ENCODE measurements around the gene BCLAF1. TPM values are rescaled to one million over a fixed set of nuclear protein-coding genes. Genes with fewer than 3 reads are reported as not detected.

BCLAF1 gene
- total and polyA plus RNA-seq, 2 experiments from 2014 or later = 133 to 151 TPM

DNA sequence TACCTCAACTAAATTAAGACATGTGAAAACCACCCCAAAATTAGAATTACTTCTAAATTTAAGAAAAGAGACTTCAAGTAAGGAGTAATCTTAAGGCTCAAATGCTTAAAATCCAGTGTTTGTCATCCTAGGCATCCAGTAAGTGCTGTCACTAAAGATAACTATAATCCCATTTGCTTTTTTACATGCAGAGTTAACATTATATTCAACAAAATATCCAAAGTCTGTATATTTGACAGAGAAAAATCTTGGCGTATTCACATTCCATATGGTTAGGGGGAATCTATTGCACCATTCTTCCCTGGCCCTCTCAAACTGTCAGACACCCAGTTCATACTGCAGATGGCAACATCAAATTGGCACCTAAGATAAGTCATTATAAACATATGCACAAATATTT, 56.9 kb downstream of the BCLAF1 start:
- TF ChIP-seq EZH2phosphoT487 (IDR thresholded peaks at IDR 0.05; ENCODE audit: unreplicated experiment) (no peak), STAT1 (IDR thresholded peaks at IDR 0.05; ENCODE audit: unreplicated experiment) (no peak), POLR2AphosphoS5 (IDR thresholded peaks at IDR 0.05; ENCODE audit: low read depth) (no peak), ZNF331 (CRISPR knock-in tag; IDR thresholded peaks at IDR 0.05; ENCODE audit: low read depth) (no peak), NANOG (IDR thresholded peaks at IDR 0.05; ENCODE audit: borderline replicate concordance) (no peak), CREB1 (CRISPR knock-in tag; IDR thresholded peaks at IDR 0.05; ENCODE audit: low read depth) (no peak), JUNB (IDR thresholded peaks at IDR 0.05; ENCODE audit: unreplicated experiment) (no peak), ZNF114 (CRISPR knock-in tag; IDR thresholded peaks at IDR 0.05) (no peak), EZH2 (IDR thresholded peaks at IDR 0.05; ENCODE audit: low read depth, unreplicated experiment) (no peak)
- TF ChIP-seq, protein P1, sequence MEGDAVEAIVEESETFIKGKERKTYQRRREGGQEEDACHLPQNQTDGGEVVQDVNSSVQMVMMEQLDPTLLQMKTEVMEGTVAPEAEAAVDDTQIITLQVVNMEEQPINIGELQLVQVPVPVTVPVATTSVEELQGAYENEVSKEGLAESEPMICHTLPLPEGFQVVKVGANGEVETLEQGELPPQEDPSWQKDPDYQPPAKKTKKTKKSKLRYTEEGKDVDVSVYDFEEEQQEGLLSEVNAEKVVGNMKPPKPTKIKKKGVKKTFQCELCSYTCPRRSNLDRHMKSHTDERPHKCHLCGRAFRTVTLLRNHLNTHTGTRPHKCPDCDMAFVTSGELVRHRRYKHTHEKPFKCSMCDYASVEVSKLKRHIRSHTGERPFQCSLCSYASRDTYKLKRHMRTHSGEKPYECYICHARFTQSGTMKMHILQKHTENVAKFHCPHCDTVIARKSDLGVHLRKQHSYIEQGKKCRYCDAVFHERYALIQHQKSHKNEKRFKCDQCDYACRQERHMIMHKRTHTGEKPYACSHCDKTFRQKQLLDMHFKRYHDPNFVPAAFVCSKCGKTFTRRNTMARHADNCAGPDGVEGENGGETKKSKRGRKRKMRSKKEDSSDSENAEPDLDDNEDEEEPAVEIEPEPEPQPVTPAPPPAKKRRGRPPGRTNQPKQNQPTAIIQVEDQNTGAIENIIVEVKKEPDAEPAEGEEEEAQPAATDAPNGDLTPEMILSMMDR (conservative IDR thresholded peaks at IDR 0.05; ENCODE audit: low read depth in 2 of 2) = no peak
- TF ChIP-seq, protein P2, sequence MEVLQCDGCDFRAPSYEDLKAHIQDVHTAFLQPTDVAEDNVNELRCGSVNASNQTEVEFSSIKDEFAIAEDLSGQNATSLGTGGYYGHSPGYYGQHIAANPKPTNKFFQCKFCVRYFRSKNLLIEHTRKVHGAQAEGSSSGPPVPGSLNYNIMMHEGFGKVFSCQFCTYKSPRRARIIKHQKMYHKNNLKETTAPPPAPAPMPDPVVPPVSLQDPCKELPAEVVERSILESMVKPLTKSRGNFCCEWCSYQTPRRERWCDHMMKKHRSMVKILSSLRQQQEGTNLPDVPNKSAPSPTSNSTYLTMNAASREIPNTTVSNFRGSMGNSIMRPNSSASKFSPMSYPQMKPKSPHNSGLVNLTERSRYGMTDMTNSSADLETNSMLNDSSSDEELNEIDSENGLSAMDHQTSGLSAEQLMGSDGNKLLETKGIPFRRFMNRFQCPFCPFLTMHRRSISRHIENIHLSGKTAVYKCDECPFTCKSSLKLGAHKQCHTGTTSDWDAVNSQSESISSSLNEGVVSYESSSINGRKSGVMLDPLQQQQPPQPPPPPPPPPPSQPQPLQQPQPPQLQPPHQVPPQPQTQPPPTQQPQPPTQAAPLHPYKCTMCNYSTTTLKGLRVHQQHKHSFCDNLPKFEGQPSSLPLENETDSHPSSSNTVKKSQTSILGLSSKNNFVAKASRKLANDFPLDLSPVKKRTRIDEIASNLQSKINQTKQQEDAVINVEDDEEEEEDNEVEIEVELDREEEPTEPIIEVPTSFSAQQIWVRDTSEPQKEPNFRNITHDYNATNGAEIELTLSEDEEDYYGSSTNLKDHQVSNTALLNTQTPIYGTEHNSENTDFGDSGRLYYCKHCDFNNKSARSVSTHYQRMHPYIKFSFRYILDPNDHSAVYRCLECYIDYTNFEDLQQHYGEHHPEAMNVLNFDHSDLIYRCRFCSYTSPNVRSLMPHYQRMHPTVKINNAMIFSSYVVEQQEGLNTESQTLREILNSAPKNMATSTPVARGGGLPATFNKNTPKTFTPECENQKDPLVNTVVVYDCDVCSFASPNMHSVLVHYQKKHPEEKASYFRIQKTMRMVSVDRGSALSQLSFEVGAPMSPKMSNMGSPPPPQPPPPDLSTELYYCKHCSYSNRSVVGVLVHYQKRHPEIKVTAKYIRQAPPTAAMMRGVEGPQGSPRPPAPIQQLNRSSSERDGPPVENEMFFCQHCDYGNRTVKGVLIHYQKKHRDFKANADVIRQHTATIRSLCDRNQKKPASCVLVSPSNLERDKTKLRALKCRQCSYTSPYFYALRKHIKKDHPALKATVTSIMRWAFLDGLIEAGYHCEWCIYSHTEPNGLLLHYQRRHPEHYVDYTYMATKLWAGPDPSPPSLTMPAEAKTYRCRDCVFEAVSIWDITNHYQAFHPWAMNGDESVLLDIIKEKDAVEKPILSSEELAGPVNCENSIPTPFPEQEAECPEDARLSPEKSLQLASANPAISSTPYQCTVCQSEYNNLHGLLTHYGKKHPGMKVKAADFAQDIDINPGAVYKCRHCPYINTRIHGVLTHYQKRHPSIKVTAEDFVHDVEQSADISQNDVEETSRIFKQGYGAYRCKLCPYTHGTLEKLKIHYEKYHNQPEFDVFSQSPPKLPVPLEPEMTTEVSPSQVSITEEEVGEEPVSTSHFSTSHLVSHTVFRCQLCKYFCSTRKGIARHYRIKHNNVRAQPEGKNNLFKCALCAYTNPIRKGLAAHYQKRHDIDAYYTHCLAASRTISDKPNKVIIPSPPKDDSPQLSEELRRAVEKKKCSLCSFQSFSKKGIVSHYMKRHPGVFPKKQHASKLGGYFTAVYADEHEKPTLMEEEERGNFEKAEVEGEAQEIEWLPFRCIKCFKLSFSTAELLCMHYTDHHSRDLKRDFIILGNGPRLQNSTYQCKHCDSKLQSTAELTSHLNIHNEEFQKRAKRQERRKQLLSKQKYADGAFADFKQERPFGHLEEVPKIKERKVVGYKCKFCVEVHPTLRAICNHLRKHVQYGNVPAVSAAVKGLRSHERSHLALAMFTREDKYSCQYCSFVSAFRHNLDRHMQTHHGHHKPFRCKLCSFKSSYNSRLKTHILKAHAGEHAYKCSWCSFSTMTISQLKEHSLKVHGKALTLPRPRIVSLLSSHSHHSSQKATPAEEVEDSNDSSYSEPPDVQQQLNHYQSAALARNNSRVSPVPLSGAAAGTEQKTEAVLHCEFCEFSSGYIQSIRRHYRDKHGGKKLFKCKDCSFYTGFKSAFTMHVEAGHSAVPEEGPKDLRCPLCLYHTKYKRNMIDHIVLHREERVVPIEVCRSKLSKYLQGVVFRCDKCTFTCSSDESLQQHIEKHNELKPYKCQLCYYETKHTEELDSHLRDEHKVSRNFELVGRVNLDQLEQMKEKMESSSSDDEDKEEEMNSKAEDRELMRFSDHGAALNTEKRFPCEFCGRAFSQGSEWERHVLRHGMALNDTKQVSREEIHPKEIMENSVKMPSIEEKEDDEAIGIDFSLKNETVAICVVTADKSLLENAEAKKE (CRISPR knock-in tag; IDR thresholded peaks at IDR 0.05) = no peak
- TF ChIP-seq, protein P3, sequence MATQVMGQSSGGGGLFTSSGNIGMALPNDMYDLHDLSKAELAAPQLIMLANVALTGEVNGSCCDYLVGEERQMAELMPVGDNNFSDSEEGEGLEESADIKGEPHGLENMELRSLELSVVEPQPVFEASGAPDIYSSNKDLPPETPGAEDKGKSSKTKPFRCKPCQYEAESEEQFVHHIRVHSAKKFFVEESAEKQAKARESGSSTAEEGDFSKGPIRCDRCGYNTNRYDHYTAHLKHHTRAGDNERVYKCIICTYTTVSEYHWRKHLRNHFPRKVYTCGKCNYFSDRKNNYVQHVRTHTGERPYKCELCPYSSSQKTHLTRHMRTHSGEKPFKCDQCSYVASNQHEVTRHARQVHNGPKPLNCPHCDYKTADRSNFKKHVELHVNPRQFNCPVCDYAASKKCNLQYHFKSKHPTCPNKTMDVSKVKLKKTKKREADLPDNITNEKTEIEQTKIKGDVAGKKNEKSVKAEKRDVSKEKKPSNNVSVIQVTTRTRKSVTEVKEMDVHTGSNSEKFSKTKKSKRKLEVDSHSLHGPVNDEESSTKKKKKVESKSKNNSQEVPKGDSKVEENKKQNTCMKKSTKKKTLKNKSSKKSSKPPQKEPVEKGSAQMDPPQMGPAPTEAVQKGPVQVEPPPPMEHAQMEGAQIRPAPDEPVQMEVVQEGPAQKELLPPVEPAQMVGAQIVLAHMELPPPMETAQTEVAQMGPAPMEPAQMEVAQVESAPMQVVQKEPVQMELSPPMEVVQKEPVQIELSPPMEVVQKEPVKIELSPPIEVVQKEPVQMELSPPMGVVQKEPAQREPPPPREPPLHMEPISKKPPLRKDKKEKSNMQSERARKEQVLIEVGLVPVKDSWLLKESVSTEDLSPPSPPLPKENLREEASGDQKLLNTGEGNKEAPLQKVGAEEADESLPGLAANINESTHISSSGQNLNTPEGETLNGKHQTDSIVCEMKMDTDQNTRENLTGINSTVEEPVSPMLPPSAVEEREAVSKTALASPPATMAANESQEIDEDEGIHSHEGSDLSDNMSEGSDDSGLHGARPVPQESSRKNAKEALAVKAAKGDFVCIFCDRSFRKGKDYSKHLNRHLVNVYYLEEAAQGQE (IDR thresholded peaks at IDR 0.05; ENCODE audit: unreplicated experiment) = no peak
- TF ChIP-seq, protein P4, sequence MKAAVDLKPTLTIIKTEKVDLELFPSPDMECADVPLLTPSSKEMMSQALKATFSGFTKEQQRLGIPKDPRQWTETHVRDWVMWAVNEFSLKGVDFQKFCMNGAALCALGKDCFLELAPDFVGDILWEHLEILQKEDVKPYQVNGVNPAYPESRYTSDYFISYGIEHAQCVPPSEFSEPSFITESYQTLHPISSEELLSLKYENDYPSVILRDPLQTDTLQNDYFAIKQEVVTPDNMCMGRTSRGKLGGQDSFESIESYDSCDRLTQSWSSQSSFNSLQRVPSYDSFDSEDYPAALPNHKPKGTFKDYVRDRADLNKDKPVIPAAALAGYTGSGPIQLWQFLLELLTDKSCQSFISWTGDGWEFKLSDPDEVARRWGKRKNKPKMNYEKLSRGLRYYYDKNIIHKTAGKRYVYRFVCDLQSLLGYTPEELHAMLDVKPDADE (IDR thresholded peaks at IDR 0.05) = no peak
- Histone ChIP-seq H4K20me1 (replicated peaks; ENCODE audit: insufficient read depth) (no peaks in the 10 kb centered on the region; the same call in 1 of the 2 replicates), H3K27me3 (ENCODE audit: insufficient read depth) (no peaks in the 10 kb centered on the region), H3F3A (replicated peaks; ENCODE audit: low read depth) (no peaks in the 10 kb centered on the region), H2AFZ (no peak overlapping the region), H3K4me3 (no peak overlapping the region), H3K4me1 (ENCODE audit: insufficient read depth) (no peaks in the 10 kb centered on the region), H3K4me2 (no peak overlapping the region), H3K79me2 (replicated peaks; ENCODE audit: insufficient read depth) (no peaks in the 10 kb centered on the region), H3K27ac (ENCODE audit: low read depth) (no peak overlapping the region), H3K9me2 (ENCODE audit: insufficient read depth) (no peaks in the 10 kb centered on the region), H3K36me3 (ENCODE audit: insufficient read depth) (0 out of 2 replicates have a peak, but pooled peaks cover 5% of the 10 kb centered on the region)
- ATAC-seq (no peak), DNase-seq (ENCODE audit: low spot score) (no peak)
- no peak overlapping the region for H3K4me3 Mint-ChIP-seq
- peaks cover 2% of the 10 kb centered on the region for H3K27me3 Mint-ChIP-seq (ENCODE audit: insufficient read depth, low read depth, poor library complexity)
- no peaks in the 10 kb centered on the region; the same call in 2 of the 3 replicates for H3K4me1 Mint-ChIP-seq
- peaks cover 9% of the 10 kb centered on the region; the same call in 2 of the 3 replicates for H3K36me3 Mint-ChIP-seq (ENCODE audit: low read depth)
- no peak overlapping the region for H3K27ac Mint-ChIP-seq
- H3K9me3 Mint-ChIP-seq = no peaks in the 10 kb centered on the region

Data from GM23338 (cell line).